Aorta (tissue), 5 donors: ENCODE measurements around the gene PLEKHA4. TPM values are rescaled to one million over a fixed set of nuclear protein-coding genes. Genes with fewer than 3 reads are reported as not detected.
A peak's percentile ranks its signal among the peaks of the same experiment; 100 is the strongest.
"Not testable (repeated sequence)": the region's sequence is repeated elsewhere in the genome, so short reads cannot be mapped to it uniquely, and the experiment has no call there.

Experiments
- ATAC-seq: fragments of 200-7000 bp; cut with Tn5 transposase; one replicate; pipeline ENCODE4 v1.9.1; 2022; ENCODE audit warnings: moderate library complexity; ENCODE audit not compliant: low FRiP score
- DNase-seq, 2 donors: peaks; one replicate each; pipeline ENCODE4 v3.0.0-alpha.2; 2020
- H3K27ac ChIP-seq, 2 donors: one replicate each; pipeline ENCODE4 v1.5.1; 2013; ENCODE audit warnings: low read length in 2 of 2, mild to moderate bottlenecking in 2 of 2, moderate library complexity in 2 of 2, control low read depth in 1 of 2, inconsistent platforms in 1 of 2, low read depth in 1 of 2
- H3K27me3 ChIP-seq, 2 donors: one replicate each; pipeline ENCODE4 v1.6.1; 2013; ENCODE audit warnings: control low read depth in 1 of 2, low read length in 1 of 2, mild to moderate bottlenecking in 1 of 2, moderate library complexity in 1 of 2; ENCODE audit not compliant: insufficient read depth in 2 of 2, control insufficient read depth in 1 of 2
- H3K36me3 ChIP-seq, 2 donors: one replicate each; pipeline ENCODE4 v1.6.1; 2013; ENCODE audit warnings: control low read depth in 1 of 2, low read length in 1 of 2, mild to moderate bottlenecking in 1 of 2; ENCODE audit not compliant: insufficient read depth in 2 of 2, control insufficient read depth in 1 of 2
- H3K4me1 ChIP-seq, 2 donors: one replicate each; pipeline ENCODE4 v1.6.1; 2013; ENCODE audit warnings: low read length in 2 of 2, control low read depth in 1 of 2, mild to moderate bottlenecking in 1 of 2, moderate library complexity in 1 of 2; ENCODE audit not compliant: insufficient read depth in 2 of 2, control insufficient read depth in 1 of 2
- H3K4me3 ChIP-seq, 2 donors: one replicate each; pipeline ENCODE4 v1.5.1; 2013; ENCODE audit warnings: low read length in 2 of 2, control low read depth in 1 of 2, mild to moderate bottlenecking in 1 of 2
- H3K9me3 ChIP-seq: one replicate; pipeline ENCODE4 v1.6.1; 2013; ENCODE audit warnings: mild to moderate bottlenecking, low read length; ENCODE audit not compliant: control insufficient read depth
- WGBS, 2 donors: extraction: QIAGEN DNeasy Blood & Tissue Kit; methylation state at CpG; one replicate each; pipeline ENCODE4 v1.1.7; 2013; 5-methylcytosine and 5-hydroxymethylcytosine counted together
- intact Hi-C, 2 donors: fragments of 100-400 bp; cut with DNase I; formaldehyde crosslinking; loops; one replicate each; pipeline versions ENCODE4 v1.14.2 to v1.15.0; 2022
- polyA plus RNA-seq, 2 donors: library from polyadenylated mRNA; stranded (reverse); fragments of 200-250 nt; gene quantifications; one replicate each; pipeline ENCODE4 v1.2.3, GENCODE V29; 2013
- total RNA-seq, 2 donors: library from RNA; stranded (reverse); fragmentation: NEBNext Ultra II Directional; extraction: Animal tissue kit (Norgen Biotek cat#: 25700); gene quantifications; one replicate each; pipeline ENCODE4 v1.2.1, GENCODE V29; 2021
- donor health status: healthy with polysubstance abuse.
- donor health status: Bipolar disorder and iron deficiency.
- donor health status: DM: no; HTN: no; CAD: no.
- donor health status: DM: no; HTN: no; CAD: no.
- donor health status: DM: yes; HTN: yes; CAD: no.

PLEKHA4 gene
- total and polyA plus RNA-seq, 4 donors, result 94.9 to 223 (median 145) TPM

- DNase-seq, result peak; percentile 92
- no peaks in the 10 kb centered on the region for H3K27me3 ChIP-seq
- H3K36me3 ChIP-seq, result peaks cover 0 to 4% of the 10 kb centered on the region in 2 donors
- peak overlapping the region; percentile 29 to 99 for H3K4me3 ChIP-seq
- peak overlapping the region; percentile 71 to 93 for H3K27ac ChIP-seq
- H3K4me1 ChIP-seq, result no peaks in the 10 kb centered on the region
- H3K9me3 ChIP-seq, result no peaks in the 10 kb centered on the region
- ATAC-seq, result peak; percentile 81
- intact Hi-C loops, result loop anchor here (5.0 to 10.0 kb wide), 2 partner anchors 92 to 94 kb away; partner anchors contain the start of gene FTL (in 2 of the 2)
- WGBS, 2 donors, result 1% methylated on average over 14 of the region's 14 CpGs
Measured at GRCh38 chr19:48872884-48873475, 4.6 kb upstream of the PLEKHA4 start.

- intact Hi-C loops, result loop anchor here (5.0 to 10.0 kb wide), 2 partner anchors 92 to 95 kb away; partner anchors contain the start of gene FTL (in 2 of the 2)
- DNase-seq, result peak; percentile 97 to 99
- no peaks in the 10 kb centered on the region for H3K27me3 ChIP-seq
- H3K4me3 ChIP-seq, result peak within 1 kb of the TSS; percentile 29 to 99
- peak; percentile 90 for ATAC-seq
- 0% methylated on average over 53 of the region's 53 CpGs for WGBS, 2 donors
- peak within 1 kb of the TSS; percentile 71 to 93 for H3K27ac ChIP-seq
- peaks cover 0 to 4% of the 10 kb centered on the region in 2 donors for H3K36me3 ChIP-seq
- no peaks in the 10 kb centered on the region for H3K4me1 ChIP-seq
- H3K9me3 ChIP-seq, result no peaks in the 10 kb centered on the region
Measured at GRCh38 chr19:48872182-48872883, 3.9 kb upstream of the PLEKHA4 start, which contains the start of gene PPP1R15A. Gene PPP1R15A, plus strand, starts transcription at chr19:48872421. Its CDS starts 813 bp downstream, at chr19:48873234.

GRCh38 chr19:48871471-48872181 is 3.2 kb upstream of the PLEKHA4 start:
- not testable (repeated sequence) for ATAC-seq, H3K27ac ChIP-seq

GRCh38 chr19:48870048-48870447 is 1.6 kb upstream of the PLEKHA4 start:
- Histone ChIP-seq H3K4me1 (no peaks in the 10 kb centered on the region), H3K27me3 (no peaks in the 10 kb centered on the region), H3K4me3 (no peak overlapping the region), H3K27ac (no peak overlapping the region), H3K9me3 (no peaks in the 10 kb centered on the region), H3K36me3 (peaks cover 0 to 4% of the 10 kb centered on the region in 2 donors)
- no peak for ATAC-seq
- DNase-seq, result no peak
- intact Hi-C loops, result loop anchor here (5.0 to 10.0 kb wide), 2 partner anchors 95 to 97 kb away; partner anchors contain the start of gene FTL (in 2 of the 2)
- WGBS, 2 donors, result 95 to 97% methylated on average over 9 of the region's 9 CpGs

More at GRCh38 chr19:48871471-48872181, 3.2 kb upstream of the PLEKHA4 start:
- intact Hi-C loops, result loop anchor here (5.0 to 10.0 kb wide), 2 partner anchors 93 to 96 kb away; partner anchors contain the start of gene FTL (in 2 of the 2)
- WGBS, 2 donors, result 82 to 85% methylated on average over 25 to 31 of the region's 31 CpGs
- not testable (repeated sequence) for H3K36me3 ChIP-seq, H3K9me3 ChIP-seq, H3K4me3 ChIP-seq, H3K4me1 ChIP-seq, DNase-seq, H3K27me3 ChIP-seq

- intact Hi-C loops, result no loop called here
- no peaks in the 10 kb centered on the region for H3K27me3 ChIP-seq
- H3K4me3 ChIP-seq, result peak overlapping the region in 1 of 2 donors; percentile 36
- no peaks in the 10 kb centered on the region for H3K36me3 ChIP-seq
- H3K9me3 ChIP-seq, result no peaks in the 10 kb centered on the region
- no peaks in the 10 kb centered on the region for H3K4me1 ChIP-seq
- ATAC-seq, result no peak
- 5 to 8% methylated on average over 6 to 7 of the region's 7 CpGs for WGBS, 2 donors
- DNase-seq, result no peak
- H3K27ac ChIP-seq, result peak overlapping the region in 1 of 2 donors; percentile 9
Measured at GRCh38 chr19:48867746-48868113, 687 bp downstream of the PLEKHA4 start.

DNA sequence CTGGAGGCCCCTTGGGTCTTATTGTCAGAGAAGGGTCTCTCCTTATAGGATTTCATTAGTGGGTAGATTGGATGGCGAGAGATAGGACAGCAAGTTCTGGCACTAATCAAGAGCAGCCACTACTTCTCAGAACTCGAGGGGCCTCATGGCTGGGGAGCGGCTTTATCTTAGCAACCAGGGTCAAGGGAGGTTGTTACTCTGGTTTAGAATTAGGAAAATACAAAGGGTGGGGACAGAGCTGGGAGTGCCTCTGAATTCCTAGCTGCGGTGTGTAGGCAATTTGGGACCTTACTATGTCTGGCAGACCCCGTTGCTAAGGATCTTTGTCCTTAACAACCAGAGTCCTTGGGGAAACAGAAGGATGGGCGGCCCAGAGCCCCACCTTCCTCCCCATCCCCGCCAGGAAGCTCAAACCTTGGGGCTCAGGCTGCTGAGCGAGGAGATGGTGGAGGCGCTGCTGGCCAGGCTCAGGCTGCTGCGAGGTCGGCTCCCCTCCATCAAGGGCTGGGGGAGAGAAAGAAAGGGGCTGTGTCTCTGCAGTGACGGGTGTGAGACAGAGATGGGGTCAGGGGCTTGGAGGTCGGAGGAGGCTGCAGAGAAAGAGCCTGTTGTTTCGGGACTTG is 1.2 kb downstream of the PLEKHA4 start:
- Histone ChIP-seq H3K4me3 (peak overlapping the region in 1 of 2 donors; percentile 36), H3K36me3 (no peaks in the 10 kb centered on the region), H3K4me1 (no peaks in the 10 kb centered on the region), H3K27ac (no peak overlapping the region), H3K27me3 (no peaks in the 10 kb centered on the region), H3K9me3 (no peaks in the 10 kb centered on the region)
- WGBS, 2 donors, result 43 to 51% methylated on average over 14 of the region's 14 CpGs
- ATAC-seq (no peak), DNase-seq (no peak)
- intact Hi-C loops, result no loop called here

DNA sequence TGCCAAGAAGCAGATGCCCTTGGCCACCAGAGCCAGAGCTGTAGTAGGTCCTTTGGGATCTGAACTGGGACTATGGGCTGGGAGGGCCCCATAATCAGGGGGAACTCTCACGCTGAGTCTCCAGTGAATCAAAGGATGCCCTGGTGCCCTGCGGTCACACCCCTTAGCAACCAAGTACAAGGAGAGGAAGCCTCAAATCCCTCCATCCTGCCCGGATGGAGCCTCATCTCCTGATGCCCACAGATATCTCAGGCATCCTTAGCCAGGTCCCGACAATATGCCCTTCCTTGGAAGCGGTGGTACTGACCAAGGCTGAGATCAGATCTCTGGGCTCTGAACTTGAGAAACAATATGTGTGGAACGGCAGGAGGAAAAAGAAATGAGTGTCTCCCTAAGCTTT is 1.7 kb downstream of the PLEKHA4 start:
- WGBS, 2 donors, result 78 to 83% methylated on average over 6 of the region's 6 CpGs
- H3K36me3 ChIP-seq, result no peaks in the 10 kb centered on the region
- no peak overlapping the region for H3K4me3 ChIP-seq
- ATAC-seq (no peak), DNase-seq (no peak)
- H3K4me1 ChIP-seq, result no peaks in the 10 kb centered on the region
- intact Hi-C loops, result no loop called here
- no peaks in the 10 kb centered on the region for H3K27me3 ChIP-seq
- no peak overlapping the region for H3K27ac ChIP-seq
- H3K9me3 ChIP-seq, result no peaks in the 10 kb centered on the region

DNA sequence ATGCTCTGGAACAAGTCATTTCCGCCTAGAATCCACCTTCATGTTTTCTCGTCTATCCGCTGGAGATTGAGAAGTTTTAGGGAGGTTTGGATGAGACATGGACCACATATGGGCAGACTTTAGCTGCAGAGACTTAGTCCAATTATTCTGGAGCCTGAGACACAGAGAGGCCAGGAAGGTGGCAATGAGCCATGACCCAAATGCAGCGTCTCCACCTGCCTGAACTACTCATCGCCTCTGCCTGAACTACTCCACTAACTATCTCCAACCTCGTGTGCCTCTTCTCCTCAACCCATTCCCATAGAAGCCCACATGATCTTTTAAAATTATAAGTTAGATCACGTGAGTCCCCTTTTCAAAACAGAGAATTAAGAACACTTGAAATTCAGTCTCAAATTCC is 5.6 kb downstream of the PLEKHA4 start:
- H3K4me1 ChIP-seq, result no peaks in the 10 kb centered on the region
- no peaks in the 10 kb centered on the region for H3K27me3 ChIP-seq
- intact Hi-C loops, result no loop called here
- H3K9me3 ChIP-seq, result no peaks in the 10 kb centered on the region
- H3K4me3 ChIP-seq, result no peak overlapping the region
- H3K27ac ChIP-seq, result no peak overlapping the region
- ATAC-seq, result no peak
- no peak for DNase-seq
- 83 to 84% methylated on average over 7 of the region's 7 CpGs for WGBS, 2 donors
- no peaks in the 10 kb centered on the region for H3K36me3 ChIP-seq
